ENCODE data around the gene SPRR2A.

The SPRR2A gene

DNA sequence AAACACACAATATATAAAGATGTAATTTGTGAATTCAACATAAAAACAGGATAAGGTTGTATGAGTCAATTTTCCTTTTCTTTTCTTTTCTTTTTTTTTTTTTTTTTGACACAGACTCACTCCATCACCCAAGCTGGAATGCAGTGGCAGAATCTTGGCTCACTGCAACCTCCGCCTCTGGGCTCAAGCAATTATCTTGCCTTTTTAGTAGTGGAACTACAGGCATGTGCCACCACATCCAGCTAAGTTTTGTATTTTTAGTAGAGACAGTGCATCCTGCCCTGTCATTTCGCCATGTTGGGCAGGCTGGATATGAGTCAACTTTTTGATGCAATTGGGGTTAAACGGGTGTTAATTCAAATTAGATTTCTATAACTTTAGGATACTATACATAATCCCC, 24.4 kb upstream of the SPRR2A start:
- H3K4me1 ChIP-seq, result no peaks in the 10 kb centered on the region
- H3K36me3 ChIP-seq, result no peaks in the 10 kb centered on the region
- no peaks in the 10 kb centered on the region for H3K27me3 ChIP-seq
- TF ChIP-seq, protein P1, sequence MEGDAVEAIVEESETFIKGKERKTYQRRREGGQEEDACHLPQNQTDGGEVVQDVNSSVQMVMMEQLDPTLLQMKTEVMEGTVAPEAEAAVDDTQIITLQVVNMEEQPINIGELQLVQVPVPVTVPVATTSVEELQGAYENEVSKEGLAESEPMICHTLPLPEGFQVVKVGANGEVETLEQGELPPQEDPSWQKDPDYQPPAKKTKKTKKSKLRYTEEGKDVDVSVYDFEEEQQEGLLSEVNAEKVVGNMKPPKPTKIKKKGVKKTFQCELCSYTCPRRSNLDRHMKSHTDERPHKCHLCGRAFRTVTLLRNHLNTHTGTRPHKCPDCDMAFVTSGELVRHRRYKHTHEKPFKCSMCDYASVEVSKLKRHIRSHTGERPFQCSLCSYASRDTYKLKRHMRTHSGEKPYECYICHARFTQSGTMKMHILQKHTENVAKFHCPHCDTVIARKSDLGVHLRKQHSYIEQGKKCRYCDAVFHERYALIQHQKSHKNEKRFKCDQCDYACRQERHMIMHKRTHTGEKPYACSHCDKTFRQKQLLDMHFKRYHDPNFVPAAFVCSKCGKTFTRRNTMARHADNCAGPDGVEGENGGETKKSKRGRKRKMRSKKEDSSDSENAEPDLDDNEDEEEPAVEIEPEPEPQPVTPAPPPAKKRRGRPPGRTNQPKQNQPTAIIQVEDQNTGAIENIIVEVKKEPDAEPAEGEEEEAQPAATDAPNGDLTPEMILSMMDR (IDR thresholded peaks at IDR 0.05; ENCODE audit: low read depth, low read length), result no peak
- no peaks in the 10 kb centered on the region for H3K9me3 ChIP-seq
- no peak for DNase-seq
- H3K4me3 ChIP-seq (ENCODE audit: low read depth, low read length), result no peak overlapping the region

DNA sequence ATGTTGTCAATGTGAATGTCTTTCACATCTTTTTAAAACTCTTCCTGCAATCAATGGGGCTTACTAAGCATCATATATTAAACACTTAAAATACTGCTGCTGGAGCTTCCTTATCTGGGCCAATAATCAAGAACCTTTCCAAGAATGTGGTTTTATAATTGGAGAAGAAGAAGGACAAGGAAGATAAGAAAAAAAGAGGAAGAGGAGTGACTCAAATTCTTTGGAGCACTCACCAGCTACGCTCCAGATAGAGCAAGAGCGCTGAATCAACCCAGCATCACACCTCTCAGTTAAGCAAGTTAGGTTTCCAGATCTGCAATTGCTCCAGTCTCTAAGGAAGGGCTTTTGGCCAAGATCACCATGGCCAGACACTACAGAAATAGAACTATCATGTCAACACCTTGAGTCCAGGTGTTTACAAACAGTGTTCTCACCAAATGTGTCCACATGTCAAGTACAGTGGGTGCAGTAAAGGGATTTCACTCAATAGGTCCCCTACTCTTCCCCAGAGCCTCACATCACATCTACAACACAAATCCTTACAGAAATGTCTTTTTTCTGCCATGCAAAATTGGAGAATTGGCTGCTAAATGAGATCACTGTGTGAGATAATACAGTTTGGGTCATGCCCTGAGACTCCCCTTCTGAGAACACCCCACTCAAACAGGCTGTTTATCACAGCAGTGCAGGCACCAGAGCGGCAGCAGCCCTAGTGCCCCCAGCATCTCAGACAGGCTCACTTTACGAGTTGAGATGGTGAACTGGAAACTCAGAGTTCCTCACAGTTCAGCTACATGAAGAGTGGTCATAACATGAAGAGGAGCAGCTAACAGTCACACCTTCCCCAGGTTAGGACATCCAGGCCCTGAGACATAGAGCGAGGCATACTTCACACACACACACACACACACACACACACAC, 15.8 kb upstream of the SPRR2A start:
- Histone ChIP-seq H3K4me3 (ENCODE audit: low read depth, low read length) (no peak overlapping the region), H3K4me1 (no peaks in the 10 kb centered on the region), H3K9me3 (no peaks in the 10 kb centered on the region), H3K36me3 (no peaks in the 10 kb centered on the region), H3K27me3 (no peaks in the 10 kb centered on the region)
- TF ChIP-seq, protein P1 (IDR thresholded peaks at IDR 0.05; ENCODE audit: low read depth, low read length), result no peak
- DNase-seq, result no peak

DNA sequence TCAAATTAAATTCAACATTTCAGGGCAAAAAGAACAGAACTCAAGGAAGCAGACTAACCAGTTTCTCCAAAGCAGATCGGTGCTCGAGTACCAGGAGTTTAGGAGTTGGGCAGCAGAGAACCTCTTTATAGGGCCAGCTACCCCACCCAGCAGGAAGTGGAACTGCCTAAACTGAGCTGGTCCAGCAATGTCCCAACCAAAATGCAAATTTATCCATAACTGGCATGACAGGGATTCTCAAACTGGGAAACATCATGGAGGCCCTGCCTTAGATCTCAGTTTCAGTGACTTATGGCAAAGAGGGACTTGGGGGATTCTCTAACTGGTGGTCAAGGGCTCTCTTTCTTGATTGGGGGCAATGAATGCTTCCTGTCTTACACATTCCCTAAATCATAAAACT, 14.2 kb upstream of the SPRR2A start, which contains the start of gene SPRR2B:
Gene SPRR2B, minus strand, starts transcription at position 101 of the 400 bp plus-strand sequence. CDS start 772 bp downstream, outside the sequence.
- TF ChIP-seq, protein P1 (IDR thresholded peaks at IDR 0.05; ENCODE audit: low read depth, low read length), result no peak
- DNase-seq, result no peak
- no peak within 1 kb of the TSS for H3K4me3 ChIP-seq (ENCODE audit: low read depth, low read length)
- H3K9me3 ChIP-seq, result no peaks in the 10 kb centered on the region
- no peaks in the 10 kb centered on the region for H3K27me3 ChIP-seq
- no peaks in the 10 kb centered on the region for H3K36me3 ChIP-seq
- no peaks in the 10 kb centered on the region for H3K4me1 ChIP-seq

DNA sequence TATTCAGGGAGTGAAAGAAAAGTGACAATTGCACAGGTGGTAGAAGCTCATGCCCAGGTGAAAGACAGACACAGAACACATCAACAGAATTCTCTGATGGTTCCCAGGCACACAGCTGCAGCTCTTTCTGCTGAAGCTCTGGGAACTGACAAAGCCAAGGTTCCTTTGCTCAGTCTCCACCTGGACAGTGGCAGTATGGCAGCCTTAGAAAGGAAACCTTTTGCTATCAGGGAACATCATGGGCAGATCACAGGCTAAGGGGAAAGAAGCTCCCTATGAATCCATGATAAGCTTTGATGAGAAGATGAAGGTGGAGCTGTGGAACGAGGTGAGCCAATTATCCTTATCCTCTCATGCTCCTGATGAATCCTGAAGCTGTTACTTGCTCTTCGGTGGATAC, 12.9 kb upstream of the SPRR2A start:
- Histone ChIP-seq H3K27me3 (no peaks in the 10 kb centered on the region), H3K4me1 (no peaks in the 10 kb centered on the region), H3K36me3 (no peaks in the 10 kb centered on the region), H3K9me3 (no peaks in the 10 kb centered on the region), H3K4me3 (ENCODE audit: low read depth, low read length) (no peak overlapping the region)
- TF ChIP-seq, protein P1 (IDR thresholded peaks at IDR 0.05; ENCODE audit: low read depth, low read length), result no peak
- DNase-seq, result no peak

DNA sequence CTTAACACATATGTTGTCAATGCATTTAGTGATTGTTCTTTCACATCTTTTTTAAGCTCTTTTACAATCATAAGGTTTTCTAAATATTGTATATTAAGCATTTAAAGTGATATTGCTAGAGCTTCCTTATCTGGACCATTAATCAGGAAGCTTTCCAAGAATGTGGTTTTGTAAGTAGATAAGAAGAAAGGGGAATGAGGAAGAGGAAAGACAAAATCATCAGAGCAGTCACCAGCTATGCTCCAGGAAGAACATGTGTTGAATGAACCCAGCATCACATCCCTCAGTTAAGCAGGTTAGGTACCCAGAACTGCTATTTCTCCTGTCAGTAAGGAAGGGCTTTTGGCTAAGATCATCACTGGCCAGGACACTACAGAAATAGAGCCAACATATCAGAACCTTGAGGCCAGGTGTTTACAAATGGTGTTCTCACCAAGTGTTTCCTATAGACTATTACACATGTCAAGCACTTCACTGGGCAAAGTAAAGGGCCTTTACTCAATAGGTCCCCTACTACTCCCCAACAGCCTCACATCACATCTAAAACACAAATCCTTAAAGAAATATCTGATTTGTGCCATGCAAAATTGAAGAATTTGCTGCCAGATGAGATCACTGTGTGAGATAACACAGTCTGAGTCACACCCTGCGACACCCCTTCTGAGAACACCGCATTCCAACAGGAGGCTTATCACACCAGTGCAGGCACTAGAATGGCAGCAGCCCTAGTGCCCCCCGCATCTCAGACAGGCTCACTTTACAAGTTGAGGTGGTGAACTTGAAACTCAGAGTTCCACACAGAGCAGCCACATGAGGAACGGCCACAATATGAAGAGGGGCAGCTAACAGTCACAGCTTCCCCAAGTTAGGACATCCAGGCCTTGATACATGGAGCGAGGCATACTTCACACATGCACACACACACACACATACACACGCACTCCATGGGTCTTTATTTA, 1.8 kb upstream of the SPRR2A start:
- DNase-seq, result no peak
- no peaks in the 10 kb centered on the region for H3K27me3 ChIP-seq
- H3K36me3 ChIP-seq, result no peaks in the 10 kb centered on the region
- H3K4me3 ChIP-seq (ENCODE audit: low read depth, low read length), result no peak overlapping the region
- no peaks in the 10 kb centered on the region for H3K9me3 ChIP-seq
- TF ChIP-seq, protein P1 (IDR thresholded peaks at IDR 0.05; ENCODE audit: low read depth, low read length), result no peak
- no peaks in the 10 kb centered on the region for H3K4me1 ChIP-seq
